ENCODE measurements around the gene KCNJ14.

DNA sequence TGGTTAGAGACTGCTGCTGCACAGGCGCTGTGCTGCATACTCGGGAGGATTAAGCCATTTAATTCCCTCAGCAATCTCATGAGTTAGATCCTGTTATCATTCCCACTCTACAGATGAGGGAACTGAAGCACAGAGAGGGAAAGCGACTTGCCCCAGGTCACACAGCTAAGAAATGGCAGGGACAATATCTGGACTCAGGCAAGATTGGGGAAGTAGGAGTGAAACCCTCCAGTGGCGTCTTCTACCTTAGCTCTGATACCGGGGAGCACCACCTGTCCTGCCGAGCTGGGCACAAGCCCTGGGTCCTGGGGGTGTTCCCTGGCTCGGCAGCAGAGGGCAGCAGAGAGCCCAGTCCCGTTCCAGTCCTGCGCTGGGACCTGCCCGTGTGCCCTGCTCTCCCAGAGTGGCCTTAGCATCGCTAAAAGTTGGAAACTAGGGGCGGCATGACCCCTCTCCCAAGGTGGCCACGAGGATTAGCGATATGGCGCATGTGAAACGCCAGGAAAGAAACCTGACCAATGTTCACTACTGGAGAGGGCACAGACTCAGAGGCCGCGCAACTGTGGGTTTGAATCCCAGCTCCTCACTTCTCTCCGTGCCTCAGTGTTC is 34.3 kb downstream of the KCNJ14 start:
- TF ChIP-seq, protein P1, sequence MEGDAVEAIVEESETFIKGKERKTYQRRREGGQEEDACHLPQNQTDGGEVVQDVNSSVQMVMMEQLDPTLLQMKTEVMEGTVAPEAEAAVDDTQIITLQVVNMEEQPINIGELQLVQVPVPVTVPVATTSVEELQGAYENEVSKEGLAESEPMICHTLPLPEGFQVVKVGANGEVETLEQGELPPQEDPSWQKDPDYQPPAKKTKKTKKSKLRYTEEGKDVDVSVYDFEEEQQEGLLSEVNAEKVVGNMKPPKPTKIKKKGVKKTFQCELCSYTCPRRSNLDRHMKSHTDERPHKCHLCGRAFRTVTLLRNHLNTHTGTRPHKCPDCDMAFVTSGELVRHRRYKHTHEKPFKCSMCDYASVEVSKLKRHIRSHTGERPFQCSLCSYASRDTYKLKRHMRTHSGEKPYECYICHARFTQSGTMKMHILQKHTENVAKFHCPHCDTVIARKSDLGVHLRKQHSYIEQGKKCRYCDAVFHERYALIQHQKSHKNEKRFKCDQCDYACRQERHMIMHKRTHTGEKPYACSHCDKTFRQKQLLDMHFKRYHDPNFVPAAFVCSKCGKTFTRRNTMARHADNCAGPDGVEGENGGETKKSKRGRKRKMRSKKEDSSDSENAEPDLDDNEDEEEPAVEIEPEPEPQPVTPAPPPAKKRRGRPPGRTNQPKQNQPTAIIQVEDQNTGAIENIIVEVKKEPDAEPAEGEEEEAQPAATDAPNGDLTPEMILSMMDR (IDR thresholded peaks at IDR 0.05; ENCODE audit: insufficient read depth, low read length, poor library complexity, severe bottlenecking) = peak; percentile 82
- TF ChIP-seq EZH2phosphoT487 (conservative IDR thresholded peaks at IDR 0.05; ENCODE audit: low read length) = no peak

Data from SU-DHL-6 (cell line).